HG02970 (cell line): ENCODE results near the gene UBASH3B.
"Not testable (repeated sequence)": the region's sequence is repeated elsewhere in the genome, so short reads cannot be mapped to it uniquely, and the experiment has no call there.

Experiments
- ATAC-seq: cut with Tn5 transposase; IDR thresholded peaks from one replicate; pipeline ENCODE4 v1.9.1; 2021; ENCODE audit warnings: mild to moderate bottlenecking, moderate library complexity, moderate number of reproducible peaks; ENCODE audit not compliant: unreplicated experiment, low FRiP score

UBASH3B gene

DNA sequence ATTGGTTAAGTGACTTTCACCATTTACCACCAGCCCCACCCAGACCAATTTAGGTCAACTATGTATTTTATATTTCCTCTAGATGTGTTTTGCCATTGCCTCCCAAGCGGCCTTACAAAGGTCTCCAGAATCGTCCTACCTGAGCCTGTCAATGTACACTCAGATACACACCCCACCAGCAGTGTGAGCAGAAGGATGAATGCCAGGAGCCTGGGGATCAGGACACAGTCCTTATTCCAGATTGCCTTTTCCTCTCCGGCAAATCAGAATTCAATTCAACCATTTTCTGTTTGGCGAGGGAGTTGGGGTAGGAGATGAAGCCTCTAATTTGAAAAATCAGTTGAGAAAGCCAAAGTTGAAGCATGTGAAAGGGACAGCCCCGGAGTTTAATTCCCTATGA lies 147.4 kb downstream of the UBASH3B start:
- ATAC-seq = no peak

DNA sequence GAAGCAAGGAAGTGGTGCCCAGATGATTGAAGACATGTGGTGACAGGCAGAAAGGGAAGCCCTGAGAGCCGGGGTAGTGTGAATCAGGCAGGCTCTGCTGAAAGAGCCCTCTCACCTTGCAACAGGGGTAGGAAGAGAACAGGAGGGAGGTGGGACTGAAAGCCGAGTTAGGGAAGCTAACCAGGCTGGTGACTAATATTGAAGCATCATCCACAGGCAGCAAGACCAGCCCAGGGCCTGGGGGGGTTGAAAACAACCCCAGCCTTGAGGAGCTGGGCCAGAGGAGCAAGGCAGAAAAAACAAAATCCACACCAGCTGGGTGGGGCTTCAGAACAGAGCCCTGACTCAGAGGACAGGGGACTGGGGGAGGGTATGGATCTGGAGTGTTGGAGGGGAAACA lies 147.8 kb downstream of the UBASH3B start:
- ATAC-seq = no peak

DNA sequence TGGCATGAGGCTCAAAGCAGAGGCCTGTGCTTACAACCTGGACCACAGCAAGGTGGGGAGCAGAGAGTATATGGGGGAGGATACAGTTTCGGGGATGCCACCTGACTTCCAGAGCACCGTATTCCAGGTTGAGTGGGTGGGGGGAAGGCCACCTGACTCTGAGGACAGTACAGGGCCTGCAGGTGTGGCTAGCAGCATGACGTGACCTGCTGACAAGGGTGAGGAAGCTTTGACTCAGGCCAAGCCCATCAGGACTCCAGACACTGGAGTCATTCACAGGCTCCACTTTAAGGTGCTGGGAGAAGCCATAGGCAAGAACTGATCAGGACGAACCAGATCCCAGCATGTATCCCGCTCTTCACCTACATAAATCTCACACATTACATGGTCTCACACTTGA lies 148.2 kb downstream of the UBASH3B start:
- no peak for ATAC-seq

DNA sequence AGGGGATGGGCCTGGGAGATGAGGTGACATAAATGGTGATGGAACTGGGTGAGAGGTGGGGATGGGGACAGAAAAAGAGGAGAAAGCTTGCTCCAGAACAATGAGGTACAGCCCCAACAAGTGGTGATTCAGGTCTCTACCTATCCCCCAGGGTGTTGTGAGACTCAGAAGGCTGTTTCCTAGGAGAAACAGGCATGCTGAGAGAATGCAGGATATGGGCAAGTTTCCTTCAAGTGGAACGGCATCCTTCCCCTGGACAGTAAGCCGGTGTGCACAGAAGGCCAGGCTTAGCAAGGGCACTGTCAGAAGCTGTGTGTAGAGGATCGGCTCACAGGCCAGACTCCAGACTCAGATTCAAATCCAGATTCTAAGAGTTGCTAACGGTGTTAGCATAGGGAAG lies 148.6 kb downstream of the UBASH3B start:
- no peak for ATAC-seq

DNA sequence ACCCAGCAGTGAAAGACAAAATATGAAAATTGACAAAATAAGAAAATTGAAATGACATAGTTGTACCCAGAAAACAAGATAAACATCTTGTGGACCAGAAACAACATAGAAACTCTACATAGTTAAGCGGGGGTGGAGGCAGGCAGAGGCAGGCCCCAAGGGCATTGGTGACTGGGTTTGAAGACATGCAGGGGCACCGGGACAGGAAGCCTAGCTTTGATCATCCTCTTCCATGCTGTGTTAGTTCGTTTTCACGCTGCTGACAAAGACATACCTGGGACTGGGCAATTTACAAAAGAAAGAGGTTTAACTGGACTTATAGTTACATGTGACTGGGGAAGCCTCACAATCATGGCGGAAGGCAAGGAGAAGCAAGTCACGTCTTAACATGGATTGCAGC lies 149.3 kb downstream of the UBASH3B start:
- no peak for ATAC-seq

DNA sequence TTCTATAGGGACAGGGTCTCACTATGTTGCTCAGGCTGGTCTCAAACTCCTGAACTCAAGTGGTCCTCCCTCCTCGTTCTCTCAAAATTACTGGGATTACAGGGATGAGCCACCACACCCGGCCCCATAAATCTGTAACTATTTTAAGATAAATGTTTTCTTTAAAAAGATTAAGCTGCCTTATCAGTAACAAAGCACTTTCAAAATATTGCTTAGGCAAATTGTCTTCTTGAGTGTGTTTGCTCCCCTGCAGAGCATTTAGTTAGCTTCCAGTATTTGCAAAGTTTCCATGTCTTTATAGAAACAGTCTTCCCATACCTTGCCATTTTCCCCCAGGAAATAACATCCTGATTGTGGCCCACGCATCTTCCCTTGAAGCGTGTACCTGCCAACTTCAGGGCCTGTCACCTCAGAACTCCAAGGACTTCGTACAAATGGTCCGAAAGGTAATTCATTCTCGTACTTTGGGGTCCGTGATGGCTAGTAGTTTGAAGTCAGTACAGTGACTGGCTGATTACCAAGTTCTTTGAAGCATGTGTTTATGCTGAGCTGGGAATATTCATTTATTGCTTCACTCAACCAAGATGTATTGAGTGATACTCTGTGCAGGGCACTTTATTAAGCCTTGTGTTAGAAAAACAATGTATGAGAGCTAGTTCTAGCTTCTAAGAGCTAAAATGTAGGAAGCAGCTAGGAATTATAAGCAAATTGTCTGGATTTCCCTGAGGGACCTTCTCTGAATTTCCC lies 152.4 kb downstream of the UBASH3B start:
- no peak for ATAC-seq

DNA sequence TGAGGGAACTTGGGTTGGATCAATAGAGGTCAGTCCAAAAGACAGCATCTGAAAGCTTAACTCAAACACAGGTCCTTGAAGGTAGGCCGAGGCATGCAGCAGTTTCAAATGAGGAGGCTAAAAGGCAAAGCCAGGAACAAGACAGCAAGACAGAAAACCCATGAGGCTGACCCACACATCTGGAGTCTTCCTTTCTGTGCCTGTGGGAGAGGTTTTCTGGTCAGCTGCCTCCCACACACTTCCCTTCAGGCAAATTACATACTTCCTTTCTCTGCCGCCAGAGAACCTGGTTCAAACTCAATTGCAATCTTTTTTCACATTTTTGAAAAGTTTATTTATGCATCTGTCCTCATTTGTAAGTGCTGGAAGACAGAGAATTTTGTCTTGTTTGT lies 153.0 kb downstream of the UBASH3B start:
- no peak for ATAC-seq

DNA sequence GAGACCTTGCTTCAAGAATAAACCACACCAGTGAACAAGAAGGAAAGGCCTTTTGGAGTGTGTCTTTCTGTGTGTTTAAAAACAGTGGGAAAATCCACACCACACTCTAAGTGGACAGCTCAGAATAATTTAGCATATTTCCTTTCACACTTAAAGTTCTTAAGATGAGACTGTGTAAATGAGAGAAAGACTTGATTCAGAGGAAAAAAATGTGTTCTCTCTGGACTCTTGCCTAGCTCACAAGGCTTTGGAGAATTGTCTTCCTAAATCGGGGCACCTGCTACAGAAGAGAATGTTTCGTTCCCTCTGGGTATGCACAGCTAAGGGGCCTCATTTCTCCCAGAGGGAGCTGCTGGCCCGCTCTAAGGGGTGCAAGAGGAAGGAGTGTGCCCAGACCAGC lies 154.3 kb downstream of the UBASH3B start:
- ATAC-seq = no peak

DNA sequence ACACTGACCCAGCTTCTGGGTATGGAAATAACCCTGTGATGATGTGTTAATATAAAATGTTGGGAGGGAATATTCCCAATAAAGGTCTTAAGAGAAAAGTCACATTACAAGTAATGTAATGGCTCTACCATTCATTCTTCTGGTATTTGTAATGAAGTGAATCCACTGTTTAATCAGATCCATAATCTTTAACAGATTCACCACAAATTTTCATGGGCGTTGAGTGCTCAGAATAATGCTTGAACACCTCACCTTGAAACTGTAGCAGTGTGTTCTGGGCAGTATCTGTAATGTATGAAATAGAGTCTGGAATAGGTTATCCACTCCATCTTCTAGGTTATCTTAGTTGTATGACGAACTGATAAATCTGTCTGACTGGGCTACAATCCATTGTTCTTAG lies 156.2 kb downstream of the UBASH3B start:
- ATAC-seq = no peak

DNA sequence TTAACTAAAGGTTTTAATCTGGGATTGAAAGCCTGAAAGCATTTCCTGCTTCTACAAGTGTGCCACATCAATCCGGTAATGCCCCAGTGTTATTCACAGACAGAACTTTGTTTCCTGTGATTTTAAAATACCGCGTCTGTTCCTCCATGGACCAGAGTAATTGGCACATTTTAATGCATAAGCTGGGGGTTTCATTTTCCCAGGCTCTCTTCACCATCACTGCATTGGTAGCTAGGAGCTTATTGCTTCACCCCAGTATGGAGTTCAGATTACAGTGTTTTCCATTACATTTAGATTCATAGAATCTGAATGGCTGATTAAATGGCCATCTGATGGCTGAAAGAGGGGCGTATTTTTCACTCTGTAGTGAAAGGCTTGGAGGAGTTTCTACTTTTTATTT lies 157.1 kb downstream of the UBASH3B start:
- no peak for ATAC-seq

DNA sequence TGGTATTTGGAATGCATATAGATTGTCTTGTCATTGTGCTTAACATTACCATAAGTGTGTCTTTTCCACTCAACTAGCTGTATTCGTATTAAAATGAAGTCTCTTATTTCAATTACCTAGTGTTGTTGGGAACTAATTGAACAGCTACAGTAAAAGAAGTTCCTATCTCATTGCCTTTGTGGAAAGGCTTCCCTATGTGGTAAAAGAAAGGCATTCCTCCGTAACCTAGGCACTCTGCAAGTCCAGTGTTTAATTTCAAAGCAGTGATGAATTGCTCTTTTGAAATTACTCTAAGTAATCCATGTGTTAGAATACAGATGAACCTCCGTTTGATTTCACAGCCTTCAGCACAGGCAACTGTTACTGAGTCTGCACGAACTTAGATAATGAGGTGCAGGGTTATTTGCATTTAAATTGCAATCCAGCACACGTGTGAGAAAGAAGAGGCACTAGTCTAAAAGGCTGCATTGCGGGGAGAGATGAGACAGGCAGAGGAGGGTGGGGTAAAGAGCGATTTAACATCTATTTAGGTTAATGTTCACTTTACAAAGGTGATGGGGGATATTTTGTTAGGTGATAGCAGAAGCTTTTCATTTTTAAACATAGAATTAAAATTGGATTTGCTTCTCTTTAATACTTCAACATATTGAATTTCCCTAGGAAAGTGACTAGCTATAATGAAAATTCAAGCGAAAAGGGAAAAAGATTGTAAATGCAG lies 157.8 kb downstream of the UBASH3B start:
- ATAC-seq = no peak

DNA sequence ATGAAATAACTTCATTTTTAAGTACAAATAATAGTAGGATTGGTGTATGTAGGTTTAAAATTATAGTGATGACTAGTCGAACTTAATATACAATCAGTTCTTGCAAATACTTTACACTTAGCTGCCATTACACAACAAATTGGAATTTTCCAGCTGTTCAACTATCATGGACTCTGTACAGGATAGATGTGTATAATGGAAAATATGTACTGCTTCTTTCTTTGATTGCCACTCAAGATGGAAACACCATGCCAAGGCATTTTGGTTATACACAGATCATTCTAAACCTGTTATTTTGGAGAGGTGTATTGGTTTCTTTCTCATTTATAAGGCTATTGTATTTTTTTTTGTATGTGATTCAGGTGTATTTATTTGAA lies 158.4 kb downstream of the UBASH3B start:
- ATAC-seq = no peak

DNA sequence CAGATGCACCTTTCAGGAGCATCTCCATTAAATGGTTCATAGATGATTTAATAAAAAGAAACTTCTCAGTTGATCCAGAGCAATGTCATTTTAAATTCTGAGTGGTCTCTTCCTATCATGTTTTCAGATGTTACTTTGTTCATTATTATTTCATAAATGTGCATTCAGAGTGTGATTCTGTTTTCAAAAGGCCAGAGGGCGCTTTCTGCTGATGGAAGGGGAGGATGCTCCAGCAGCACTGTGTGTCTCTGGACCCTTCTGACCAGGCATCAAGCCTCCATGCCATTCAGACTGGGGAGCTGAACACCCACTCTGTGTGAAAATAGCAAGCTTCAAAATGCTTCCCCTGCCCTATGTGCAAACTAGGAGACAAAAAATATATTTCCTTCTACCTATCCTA lies 158.9 kb downstream of the UBASH3B start:
- ATAC-seq = no peak

DNA sequence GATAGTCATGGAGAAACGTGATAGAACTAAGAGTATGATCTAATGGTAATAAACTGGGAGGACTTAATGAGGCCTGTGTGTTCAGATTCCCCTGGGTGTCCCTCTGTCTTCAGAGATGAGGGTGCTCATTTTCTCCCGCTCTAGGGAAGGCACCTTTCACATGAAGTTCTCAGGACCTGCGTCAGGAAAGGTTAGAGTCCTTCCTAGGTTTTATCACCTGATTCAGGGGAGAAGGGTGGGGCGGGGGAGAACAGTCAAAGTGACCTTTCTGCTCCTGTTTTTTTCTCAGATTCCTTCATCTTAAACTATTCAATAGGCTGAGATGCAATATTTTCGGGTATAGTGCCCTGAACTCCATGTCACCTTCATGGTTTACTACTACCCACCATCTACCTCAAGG lies 160.4 kb downstream of the UBASH3B start:
- ATAC-seq = no peak

DNA sequence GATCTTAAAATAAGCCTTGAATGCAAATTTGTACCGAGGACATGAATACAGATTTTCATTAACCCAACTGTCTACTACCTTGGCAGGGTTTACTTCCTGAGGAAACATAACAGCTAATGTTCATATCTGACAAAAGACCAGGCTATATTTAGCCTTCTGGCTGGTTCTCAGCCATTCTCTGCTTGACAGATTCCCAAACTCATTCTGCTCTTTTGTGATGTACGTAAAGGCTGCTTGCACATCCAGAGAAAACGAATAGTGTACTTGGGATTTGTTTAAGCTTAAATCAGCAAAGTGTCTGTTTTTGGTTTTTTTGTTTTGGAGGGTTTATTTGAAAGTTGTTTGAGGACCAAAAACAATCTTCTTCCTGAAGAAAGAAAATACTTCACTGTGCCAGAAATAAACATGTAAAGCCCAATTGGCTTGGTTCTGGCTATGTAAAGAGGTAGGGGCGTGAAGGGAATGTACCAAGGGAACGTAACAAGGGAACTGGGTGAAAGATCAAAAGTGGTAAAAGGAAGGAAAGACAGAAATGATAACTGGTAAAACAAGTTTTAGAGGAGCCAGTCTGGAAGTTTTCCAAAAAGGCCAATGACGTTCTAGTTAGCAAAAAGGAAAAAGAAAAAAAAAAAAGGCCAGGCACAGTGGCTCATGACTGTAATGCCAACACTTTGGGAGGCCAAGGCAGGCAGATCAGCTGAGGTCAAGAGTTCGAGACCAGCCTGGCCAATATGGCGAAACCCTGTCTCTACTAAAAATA lies 161.4 kb downstream of the UBASH3B start:
- ATAC-seq = no peak

DNA sequence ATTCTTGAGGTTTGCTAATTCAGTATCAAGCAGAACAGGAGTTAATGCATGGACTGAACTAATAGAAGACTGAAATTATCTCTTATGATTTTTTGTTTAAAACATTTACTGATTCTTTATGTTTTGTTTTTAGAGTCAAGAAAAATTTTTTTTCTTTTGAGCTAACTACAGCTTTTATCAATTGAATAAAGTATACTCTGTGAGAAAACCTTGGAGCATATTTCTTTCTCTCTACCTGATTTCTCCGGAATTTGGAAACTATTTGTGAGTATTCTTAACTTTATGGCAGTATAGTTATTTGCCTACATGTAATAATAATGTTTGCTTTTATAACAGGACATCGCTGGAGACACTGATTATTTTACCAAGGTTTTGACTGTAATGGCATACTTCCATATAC lies 164.6 kb downstream of the UBASH3B start:
- no peak for ATAC-seq

DNA sequence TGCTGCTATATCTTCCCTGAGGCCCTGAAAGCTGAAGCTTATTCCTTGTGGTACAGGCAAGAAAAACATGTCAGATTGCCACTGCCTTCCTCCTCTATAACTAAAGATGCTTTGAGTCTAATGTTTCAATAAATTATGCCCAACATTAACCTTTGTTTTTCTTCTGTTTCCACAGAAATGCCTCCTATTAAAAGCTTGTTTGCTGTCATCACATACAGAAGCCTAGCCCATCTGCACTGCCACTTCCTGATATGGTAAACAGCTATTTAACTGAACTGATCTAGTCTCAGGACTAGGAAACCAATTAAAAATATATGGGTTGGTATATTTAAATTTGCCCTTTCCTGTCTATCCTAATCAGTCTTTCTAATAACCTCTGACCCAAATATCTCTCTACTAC lies 165.6 kb downstream of the UBASH3B start:
- no peak for ATAC-seq

DNA sequence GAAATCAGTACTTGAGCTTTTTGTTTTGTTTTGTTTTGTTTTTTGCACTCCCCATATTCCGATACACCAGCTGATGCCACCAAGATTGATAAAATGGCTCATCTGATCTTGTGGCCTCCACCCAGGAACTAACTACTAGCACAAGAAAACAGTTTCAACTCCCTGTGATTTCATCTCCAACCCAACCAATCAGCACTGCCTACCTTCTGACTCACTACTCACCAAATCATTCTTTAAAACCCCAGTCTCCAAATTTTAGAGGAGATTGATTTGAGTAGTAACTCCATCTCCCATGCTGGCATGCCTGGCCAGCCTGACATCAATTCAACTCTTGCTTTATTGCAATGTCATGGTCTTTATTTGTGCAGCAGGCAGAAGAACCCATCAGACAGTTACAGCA lies 166.7 kb downstream of the UBASH3B start:
- ATAC-seq = no peak

DNA sequence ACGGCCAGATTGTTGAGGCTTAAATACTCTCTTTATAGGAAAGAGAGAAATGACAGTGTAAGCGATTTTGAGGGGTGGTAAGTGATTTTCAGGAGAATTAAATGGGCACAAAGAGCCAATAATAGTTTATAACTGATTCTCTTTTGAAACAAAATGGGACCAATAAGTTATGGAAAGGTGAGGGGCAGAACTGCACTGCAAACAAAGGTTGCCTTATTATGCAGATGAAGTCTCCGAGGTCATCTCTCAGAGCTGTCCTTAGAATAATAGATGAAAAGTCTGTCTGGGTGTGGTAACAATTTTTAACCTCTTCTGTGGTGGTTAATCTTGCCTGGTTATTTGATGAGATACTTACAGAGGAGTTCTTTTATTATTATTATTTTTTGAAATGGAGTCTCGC lies 168.0 kb downstream of the UBASH3B start:
- no peak for ATAC-seq

DNA sequence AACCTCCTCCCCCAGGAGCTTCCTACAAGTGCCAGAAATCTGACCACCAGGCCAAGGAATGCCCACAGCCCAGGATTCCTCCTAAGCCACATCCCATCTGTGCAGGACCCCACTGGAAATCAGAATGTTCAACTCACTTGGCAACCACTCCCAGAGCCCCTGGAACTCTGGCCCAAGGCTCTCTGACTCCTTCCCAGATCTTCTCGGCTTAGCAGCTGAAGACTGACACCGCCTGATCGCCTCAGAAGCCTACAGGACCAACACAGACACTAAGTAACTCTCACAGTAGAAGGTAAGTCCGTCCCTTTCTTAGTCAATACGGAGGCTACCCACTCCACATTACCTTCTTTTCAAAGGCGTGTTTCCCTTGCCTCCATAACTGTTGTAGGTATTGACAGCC lies 173.8 kb downstream of the UBASH3B start:
- ATAC-seq = not testable (repeated sequence)

DNA sequence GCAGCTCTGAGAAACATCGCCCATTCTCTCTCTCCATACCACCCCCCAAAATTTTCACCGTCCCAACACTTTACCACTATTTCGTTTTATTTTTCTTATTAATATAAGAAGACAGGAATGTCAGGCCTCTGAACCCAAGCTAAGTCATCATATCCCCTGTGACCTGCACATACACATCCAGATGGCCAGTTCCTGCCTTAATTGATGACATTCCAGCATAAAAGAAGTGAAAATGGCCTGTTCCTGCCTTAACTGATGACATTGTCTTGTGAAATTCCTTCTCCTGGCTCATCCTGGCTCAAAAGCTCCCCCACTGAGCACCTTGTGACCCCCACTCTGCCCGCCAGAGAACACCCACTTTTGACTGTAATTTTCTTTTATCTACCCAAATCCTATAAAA lies 176.8 kb downstream of the UBASH3B start:
- ATAC-seq = not testable (repeated sequence)
